HepG2 (cell line): ENCODE results near the gene LDLRAD3. TPM values are rescaled to one million over a fixed set of nuclear protein-coding genes. Genes with fewer than 3 reads are reported as not detected.

ENCODE experiments used
- ATAC-seq: fragments of 200-7000 bp; cut with Tn5 transposase; 3 replicates; pipeline ENCODE4 v1.9.1; 2020; ENCODE audit warnings: mild to moderate bottlenecking, moderate library complexity
- BruUV-seq: library from RNA; stranded (reverse); fragments of 400-500 nt; replicated peaks from 2 replicates; lab custom pipeline; 2021; lab: Mats Ljungman, UMichigan
- CTCF ChIA-PET: fragments of 300-600 bp; formaldehyde crosslinking; extraction: SDS; loops from one replicate; lab custom pipeline; 2021; ENCODE audit warnings: low total read pairs, inconsistent platforms, low intra/inter-chr PET ratio; lab: Yijun Ruan, JAX
- POLR2A ChIA-PET: fragments of 350-600 bp; sonication (Branson Sonifier 250); formaldehyde crosslinking; loops from one replicate; lab custom pipeline; 2020; ENCODE audit warnings: antibody characterized with exemption, inconsistent platforms; lab: Yijun Ruan, JAX
- DNase-seq: peaks from one replicate; pipeline ENCODE4 v3.0.0-alpha.2; 2015; ENCODE audit warnings: low spot score
- FAIRE-seq: peaks from 3 replicates; lab custom pipeline; 2011; peaks lifted over from hg19 to GRCh38; lab: Jason Lieb, UNC
- H2AFZ ChIP-seq: one replicate; pipeline ENCODE4 v1.6.1; 2011; ENCODE audit warnings: low read length, inconsistent platforms
- H3K27ac ChIP-seq: fragments of 300-600 bp; 3 replicates; pipeline ENCODE4 v1.8.0; 2011; ENCODE audit warnings: mixed run types, mild to moderate bottlenecking, mixed read lengths, low read length, inconsistent platforms; ENCODE audit not compliant: insufficient read depth; ENCODE audit errors: extremely low read length
- H3K27me3 ChIP-seq, 2 experiments: fragments of 200-600 bp in 1 of 2; 2 replicates in 1 of 2; 3 replicates in 1 of 2; pipeline versions ENCODE4 v1.6.0 to v1.8.0; 2011; ENCODE audit warnings: low read length in 2 of 2, mild to moderate bottlenecking in 2 of 2, moderate library complexity in 2 of 2, inconsistent platforms in 1 of 2; ENCODE audit not compliant: insufficient read depth in 2 of 2, control insufficient read depth in 1 of 2
- H3K36me3 ChIP-seq, 2 experiments: fragments of 200-600 bp in 1 of 2; replicated peaks in 1 of 2; 2 replicates in 1 of 2; 3 replicates in 1 of 2; pipeline versions ENCODE4 v1.5.1 to v1.8.0; 2011; ENCODE audit warnings: low read length in 2 of 2, inconsistent platforms in 1 of 2; ENCODE audit not compliant: insufficient read depth in 2 of 2, control insufficient read depth in 1 of 2
- H3K4me1 ChIP-seq: 2 replicates; pipeline ENCODE4 v1.5.1; 2012; ENCODE audit warnings: low read length, inconsistent platforms; ENCODE audit not compliant: insufficient read depth
- H3K4me2 ChIP-seq: 2 replicates; pipeline ENCODE4 v1.6.0; 2011; ENCODE audit warnings: low read depth, low read length, inconsistent platforms
- H3K4me3 ChIP-seq, 3 experiments: fragments of 200-600 bp in 1 of 3; sonication (generic), shearing (Covaris generic) in 1 of 3; replicated peaks in 1 of 3; 2 replicates each; pipeline ENCODE4 v1.5.1; 2011 to 2016; ENCODE audit warnings: low read length in 3 of 3, inconsistent platforms in 2 of 3, low read depth in 2 of 3, mild to moderate bottlenecking in 2 of 3, control low read depth in 1 of 3, mixed read lengths in 1 of 3; ENCODE audit not compliant: insufficient read depth in 1 of 3
- H3K79me2 ChIP-seq: one replicate; pipeline ENCODE4 v1.6.1; 2011; ENCODE audit warnings: low read length, inconsistent platforms; ENCODE audit not compliant: insufficient read depth
- H3K9ac ChIP-seq: 2 replicates; pipeline ENCODE4 v1.6.0; 2011; ENCODE audit warnings: mild to moderate bottlenecking, low read depth, low read length, inconsistent platforms; ENCODE audit not compliant: insufficient read depth
- H3K9me3 ChIP-seq: 2 replicates; pipeline ENCODE4 v1.5.1; 2012; ENCODE audit warnings: mild to moderate bottlenecking, low read length
- H4K20me1 ChIP-seq: 2 replicates; pipeline ENCODE4 v1.6.0; 2011; ENCODE audit warnings: inconsistent platforms, mild to moderate bottlenecking, low read length, moderate library complexity; ENCODE audit not compliant: insufficient read depth
- DZIP1 ChIP-seq: sonication (generic); formaldehyde crosslinking; IDR thresholded peaks from 2 replicates; pipeline ENCODE4 v1.5.0; 2020; ENCODE audit warnings: mild to moderate bottlenecking, missing genetic modification reagents
- GLI4 ChIP-seq: sonication (generic); formaldehyde crosslinking; IDR thresholded peaks from 2 replicates; pipeline ENCODE4 v1.5.1; 2020; ENCODE audit warnings: missing genetic modification reagents, mild to moderate bottlenecking, moderate library complexity, borderline replicate concordance
- MTF2 ChIP-seq: sonication (generic); formaldehyde crosslinking; IDR thresholded peaks from 2 replicates; pipeline ENCODE4 v1.5.0; 2020; ENCODE audit warnings: missing genetic modification reagents, borderline replicate concordance
- REXO4 ChIP-seq: sonication (generic); formaldehyde crosslinking; IDR thresholded peaks from 2 replicates; pipeline ENCODE4 v1.8.0; 2022; ENCODE audit warnings: missing genetic modification reagents, mild to moderate bottlenecking, borderline replicate concordance
- TBL1XR1 ChIP-seq: fragments of 150-350 bp; IDR thresholded peaks from 2 replicates; pipeline ENCODE4 v1.6.1; 2014; ENCODE audit warnings: borderline replicate concordance, low read length; ENCODE audit not compliant: partially characterized antibody
- YEATS4 ChIP-seq: sonication (generic); formaldehyde crosslinking; IDR thresholded peaks from 2 replicates; pipeline ENCODE4 v1.4.0; 2020; ENCODE audit warnings: missing genetic modification reagents, borderline replicate concordance
- ZNF343 ChIP-seq: sonication (generic); formaldehyde crosslinking; IDR thresholded peaks from 2 replicates; pipeline ENCODE4 v1.4.0; 2020; ENCODE audit warnings: mild to moderate bottlenecking, missing genetic modification reagents
- ZNF770 ChIP-seq: sonication (generic); formaldehyde crosslinking; IDR thresholded peaks from 2 replicates; pipeline ENCODE4 v1.5.0; 2020; ENCODE audit warnings: mild to moderate bottlenecking, missing genetic modification reagents
- whole genome bisulfite sequencing: methylation state at CpG from one replicate; pipeline ENCODE4 v1.1.6; 2017; ENCODE audit warnings: low lambda C conversion rate; 5-methylcytosine and 5-hydroxymethylcytosine counted together
- in situ Hi-C: cut with HindIII; loops from 2 replicates; pipeline ENCODE4 v1.10.0; 2017; ENCODE audit warnings: low pct_unique_long_range_greater_than_20kb; ENCODE audit not compliant: extremely low pct_ligation_motif_present
- intact Hi-C: fragments of 100-400 bp; cut with micrococcal nuclease; formaldehyde crosslinking; loops from one replicate; pipeline ENCODE4 v1.10.0; 2022; ENCODE audit not compliant: unreplicated experiment
- polyA plus RNA-seq, 8 experiments: library from polyadenylated mRNA; depleted of rRNA in 3 of 8; stranded (reverse) in 7 of 8; unstranded in 1 of 8; fragments of >200 nt; fragmentation: Illumina TruSeq in 4 of 8; extraction: Trizol in 4 of 8; gene quantifications; 2 replicates each; pipeline versions ENCODE4 v1.2.1 to v1.2.3, GENCODE V29; 2011 to 2016; ENCODE audit warnings: low read depth in 4 of 8, missing spikeins in 1 of 8, mixed read lengths in 1 of 8; ENCODE audit not compliant: insufficient read depth in 1 of 8
- total RNA-seq, 5 experiments: library from RNA; depleted of rRNA; stranded (reverse); fragments of >200 nt; fragmentation: Illumina TruSeq; extraction: Trizol; gene quantifications; 2 replicates each; pipeline ENCODE4 v1.2.3, GENCODE V29; 2016; ENCODE audit warnings: low read depth in 1 of 5

LDLRAD3 gene
- total and polyA plus RNA-seq, 2 of the 13 experiments (the other 11 are each of a cell fraction or from before 2014, with no cell fraction given): 0.50 to 0.60 TPM

GRCh38 chr11:36107547-36107946, 163.7 kb downstream of the LDLRAD3 start (continued):
- no peak for TF ChIP-seq ZNF770 (CRISPR knock-in tag)

- POLR2A ChIA-PET: no interaction called here
Measured at GRCh38 chr11:36108881-36109589, 165.2 kb downstream of the LDLRAD3 start.

More at GRCh38 chr11:36108881-36109589, 165.2 kb downstream of the LDLRAD3 start:
- Histone ChIP-seq H3K27ac (no peak overlapping the region), H3K4me2 (no peak overlapping the region), H3K36me3 (no peaks in the 10 kb centered on the region), H3K4me1 (no peaks in the 10 kb centered on the region), H4K20me1 (no peaks in the 10 kb centered on the region), H3K79me2 (no peaks in the 10 kb centered on the region), H2AFZ (no peak overlapping the region), H3K9me3 (no peaks in the 10 kb centered on the region), H3K27me3 (peaks cover 0 to 17% of the 10 kb centered on the region in 2 experiments; a peak in 3 of 5 replicates), H3K4me3 (no peak overlapping the region), H3K9ac (no peak overlapping the region)
- intact Hi-C loops: no loop called here
- CTCF ChIA-PET: no interaction called here
- 26% methylated on average over 12 of the region's 12 CpGs for WGBS
- no peak for FAIRE-seq
- no TSS peak for BruUV-seq
- TF ChIP-seq GLI4 (CRISPR knock-in tag): no peak
- TF ChIP-seq TBL1XR1: no peak
- TF ChIP-seq ZNF343 (CRISPR knock-in tag): no peak
- no peak for TF ChIP-seq YEATS4
- no peak for TF ChIP-seq REXO4
- no peak for TF ChIP-seq MTF2 (CRISPR knock-in tag)
- TF ChIP-seq DZIP1 (CRISPR knock-in tag): no peak
- in situ Hi-C loops: no loop called here
- DNase-seq: no peak
- no peak for ATAC-seq
